K562 (cell line): ENCODE measurements around the gene CITED2. TPM values are rescaled to one million over a fixed set of nuclear protein-coding genes. Genes with fewer than 3 reads are reported as not detected.

Experiments
- ATF1 ChIP-seq, 2 experiments: fragments of 450-650 bp in 1 of 2; IDR thresholded peaks; 2 replicates each; pipeline ENCODE4 v1.6.1; 2016; ENCODE audit warnings: missing compliant biosample characterization in 1 of 2, missing genetic modification characterization in 1 of 2
- CEBPG ChIP-seq, 3 experiments: fragments of 200-800 bp in 1 of 3; sonication (Bioruptor generic) in 1 of 3; sonication (generic) in 1 of 3; formaldehyde crosslinking in 1 of 3; IDR thresholded peaks in 2 of 3; conservative IDR thresholded peaks in 1 of 3; 2 replicates each; pipeline versions ENCODE4 v1.6.1 to v1.8.0; 2016 to 2022; ENCODE audit warnings: missing compliant biosample characterization in 2 of 3, missing genetic modification characterization in 2 of 3, mild to moderate bottlenecking in 1 of 3, missing genetic modification reagents in 1 of 3
- CXXC5 ChIP-seq: fragments of 250-450 bp; sonication (Bioruptor Pico); IDR thresholded peaks from 2 replicates; pipeline ENCODE4 v1.8.0; 2022; ENCODE audit warnings: inconsistent platforms, mild to moderate bottlenecking, moderate library complexity
- DACH1 ChIP-seq: fragments of 450-650 bp; IDR thresholded peaks from 2 replicates; pipeline ENCODE4 v1.6.1; 2018; ENCODE audit not compliant: partially characterized antibody
- DMBX1 ChIP-seq: fragments of 250-450 bp; sonication (Bioruptor Pico); IDR thresholded peaks from 2 replicates; pipeline ENCODE4 v1.8.0; 2022; ENCODE audit warnings: inconsistent platforms, mild to moderate bottlenecking, moderate library complexity, borderline replicate concordance
- ELF1 ChIP-seq: fragments of 200-800 bp; sonication (Bioruptor generic); IDR thresholded peaks from 2 replicates; pipeline ENCODE4 v1.6.1; 2016; ENCODE audit warnings: missing genetic modification characterization, missing compliant biosample characterization
- GABPB1 ChIP-seq: sonication (generic); formaldehyde crosslinking; IDR thresholded peaks from 2 replicates; pipeline ENCODE4 v1.8.0; 2022; ENCODE audit warnings: mild to moderate bottlenecking, missing genetic modification reagents
- HCFC1 ChIP-seq: IDR thresholded peaks from 2 replicates; pipeline ENCODE4 v1.6.1; 2012; ENCODE audit warnings: low read depth, low read length, improper control_type of control experiment
- HNRNPH1 ChIP-seq: fragments of 200-400 bp; formaldehyde crosslinking; optimal IDR thresholded peaks from 2 replicates; pipeline ENCODE3; 2017; ENCODE audit warnings: low read depth, mild to moderate bottlenecking, low read length, moderate library complexity
- KAT2B ChIP-seq: IDR thresholded peaks from one replicate; pipeline ENCODE4 v1.6.1; 2012; ENCODE audit warnings: low read depth, mild to moderate bottlenecking, control low read depth, inconsistent platforms, low read length, moderate library complexity
- KLF16 ChIP-seq: IDR thresholded peaks from 2 replicates; pipeline ENCODE4 v1.6.1; 2016; ENCODE audit warnings: antibody characterized with exemption
- KLF6 ChIP-seq: fragments of 250-450 bp; sonication (Bioruptor Pico); IDR thresholded peaks from 2 replicates; pipeline ENCODE4 v1.4.0; 2020; ENCODE audit warnings: mild to moderate bottlenecking, moderate library complexity, borderline replicate concordance
- MYBL2 ChIP-seq, 2 experiments: fragments of 450-650 bp in 1 of 2; sonication (generic) in 1 of 2; formaldehyde crosslinking in 1 of 2; IDR thresholded peaks; 2 replicates each; pipeline versions ENCODE4 v1.6.1 to v1.8.1; 2017 to 2022; ENCODE audit warnings: borderline replicate concordance in 1 of 2, inconsistent platforms in 1 of 2, low read depth in 1 of 2, mild to moderate bottlenecking in 1 of 2, missing genetic modification reagents in 1 of 2, moderate library complexity in 1 of 2
- NEUROD1 ChIP-seq: fragments of 150-350 bp; IDR thresholded peaks from 2 replicates; pipeline ENCODE4 v1.6.1; 2014; ENCODE audit warnings: borderline replicate concordance, low read length, low read depth; ENCODE audit not compliant: partially characterized antibody
- NR2F6 ChIP-seq: fragments of 450-650 bp; formaldehyde crosslinking; IDR thresholded peaks from 2 replicates; pipeline ENCODE4 v1.4.0; 2020; ENCODE audit warnings: mild to moderate bottlenecking
- PRPF4 ChIP-seq: fragments of 200-400 bp; formaldehyde crosslinking; IDR thresholded peaks from one replicate; pipeline ENCODE4 v1.6.1; 2017; ENCODE audit warnings: low read length, low read depth, mild to moderate bottlenecking; ENCODE audit not compliant: insufficient read depth, poor library complexity, severe bottlenecking
- SMARCA4 ChIP-seq: fragments of 450-650 bp; IDR thresholded peaks from 2 replicates; pipeline ENCODE4 v1.6.1; 2016
- SMARCC2 ChIP-seq: fragments of 450-650 bp; IDR thresholded peaks from 2 replicates; pipeline ENCODE4 v1.6.1; 2017; ENCODE audit warnings: antibody characterized with exemption, moderate library complexity, mild to moderate bottlenecking, low read depth
- TAF7 ChIP-seq: fragments of 450-650 bp; IDR thresholded peaks from 2 replicates; pipeline ENCODE4 v1.6.1; 2016; ENCODE audit warnings: missing genetic modification characterization, missing compliant biosample characterization
- TCF3 ChIP-seq: sonication (generic); formaldehyde crosslinking; IDR thresholded peaks from 2 replicates; pipeline ENCODE4 v1.4.0; 2020; ENCODE audit warnings: mild to moderate bottlenecking, missing genetic modification reagents
- ZBTB17 ChIP-seq: fragments of 450-650 bp; formaldehyde crosslinking; IDR thresholded peaks from 2 replicates; pipeline ENCODE4 v1.4.0; 2020; ENCODE audit warnings: mild to moderate bottlenecking
- ZNF23 ChIP-seq: fragments of 250-450 bp; sonication (Bioruptor Pico); IDR thresholded peaks from 2 replicates; pipeline ENCODE4 v1.4.0; 2020; ENCODE audit warnings: mild to moderate bottlenecking
- ZNF445 ChIP-seq: fragments of 250-450 bp; sonication (Bioruptor Pico); IDR thresholded peaks from 2 replicates; pipeline ENCODE4 v1.4.0; 2020; ENCODE audit warnings: low read depth, mild to moderate bottlenecking, moderate library complexity
- ZSCAN29 ChIP-seq: fragments of 450-650 bp; IDR thresholded peaks from 2 replicates; pipeline ENCODE4 v1.6.1; 2017
- polyA plus RNA-seq, 8 experiments: library from polyadenylated mRNA; depleted of rRNA in 4 of 8; stranded (reverse) in 5 of 8; unstranded in 3 of 8; fragments of >200 nt; fragmentation: Nextera tagmentation in 2 of 8; fragmentation: Illumina TruSeq in 1 of 8; extraction: Ambion mirVana in 2 of 8; extraction: Trizol in 1 of 8; gene quantifications; 2 replicates each; pipeline versions ENCODE4 v1.2.1 to v1.2.3, GENCODE V29; 2011 to 2014; ENCODE audit warnings: inconsistent platforms in 1 of 8, missing spikeins in 1 of 8
- total RNA-seq, 7 experiments: library from RNA; depleted of rRNA in 6 of 7; stranded (reverse); fragments of >200 nt in 6 of 7; fragmentation: Illumina TruSeq in 2 of 7; extraction: Trizol in 2 of 7; gene quantifications; 2 replicates each; pipeline versions ENCODE4 v1.2.1 to v1.2.3, GENCODE V29; 2011 to 2021; ENCODE audit warnings: low replicate concordance in 1 of 7
- TF ChIP-seq, protein P1 (sequence below): fragments of 250-450 bp; sonication (Bioruptor Pico); IDR thresholded peaks from 2 replicates; pipeline ENCODE4 v1.5.0; 2021
- TF ChIP-seq, protein P2 (sequence below): fragments of 250-450 bp; sonication (Bioruptor Pico); IDR thresholded peaks from 2 replicates; pipeline ENCODE4 v1.9.0; 2021; ENCODE audit warnings: mild to moderate bottlenecking, inconsistent platforms

The CITED2 gene
- total and polyA plus RNA-seq, 9 of the 15 experiments (the other 6 are each of a cell fraction or from before 2014, with no cell fraction given), result 0.21 to 86.1 (median 17.5) TPM

DNA sequence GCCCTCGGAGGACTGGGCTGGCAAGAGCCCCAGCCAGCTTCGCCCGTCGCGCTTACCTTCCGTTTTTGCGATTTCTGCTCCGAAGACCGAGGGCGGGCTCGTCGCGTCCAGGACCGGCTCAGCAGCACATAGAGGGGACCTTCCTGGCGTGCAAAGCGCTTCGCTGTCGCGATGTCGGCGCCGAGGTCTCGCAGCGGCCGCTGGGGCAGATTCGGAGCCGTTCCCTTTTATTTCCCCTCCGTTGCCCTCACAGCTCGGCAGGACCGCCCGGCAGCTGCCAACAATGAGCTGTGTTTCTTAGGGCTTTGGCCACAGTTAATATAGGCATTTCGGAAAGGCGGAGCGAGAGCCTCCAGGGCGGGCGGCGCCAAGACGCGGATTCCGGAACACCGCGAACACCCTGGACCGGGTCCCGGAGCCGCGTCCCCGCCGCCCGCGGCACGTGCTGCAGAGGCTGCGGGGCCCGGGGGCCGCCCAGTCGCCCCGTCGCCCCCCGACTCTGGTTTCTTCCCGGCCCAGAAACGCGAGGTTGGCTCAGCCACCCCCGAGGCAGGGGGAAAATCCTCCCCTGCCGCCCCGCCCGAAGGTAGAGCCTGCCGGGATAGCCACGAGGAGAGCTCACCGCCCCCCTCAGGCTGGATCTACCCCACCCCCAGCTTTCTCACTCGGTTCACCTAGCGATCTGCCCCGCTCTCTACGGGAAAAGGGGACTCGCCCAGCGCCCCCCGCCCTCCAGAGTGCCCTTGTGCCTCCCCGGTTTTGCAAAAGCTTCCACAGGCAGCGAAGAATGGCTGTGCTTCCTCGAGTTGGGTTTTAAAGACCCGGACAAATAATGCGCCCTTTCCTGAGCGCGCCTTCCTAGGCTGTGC is at the start of gene CITED2 (continued):
- no peak for TF ChIP-seq CEBPG (CRISPR knock-in tag; IDR thresholded peaks at IDR 0.05)
- TF ChIP-seq CEBPG (tag; conservative IDR thresholded peaks at IDR 0.05 in 1 of 2, IDR thresholded peaks at IDR 0.05 in 1 of 2), result no peak
- TF ChIP-seq CXXC5 (CRISPR knock-in tag), result peak; percentile 96
- TF ChIP-seq NEUROD1, result peak; percentile 99
- no peak for TF ChIP-seq SMARCC2
- TF ChIP-seq GABPB1 (CRISPR knock-in tag), result peak; percentile 82
- TF ChIP-seq HNRNPH1, result no peak
- no peak for TF ChIP-seq MYBL2 (IDR thresholded peaks at IDR 0.05; ENCODE audit: low read depth)
- no peak for TF ChIP-seq MYBL2 (CRISPR knock-in tag; IDR thresholded peaks at IDR 0.05; ENCODE audit: borderline replicate concordance)
- TF ChIP-seq, protein P1, sequence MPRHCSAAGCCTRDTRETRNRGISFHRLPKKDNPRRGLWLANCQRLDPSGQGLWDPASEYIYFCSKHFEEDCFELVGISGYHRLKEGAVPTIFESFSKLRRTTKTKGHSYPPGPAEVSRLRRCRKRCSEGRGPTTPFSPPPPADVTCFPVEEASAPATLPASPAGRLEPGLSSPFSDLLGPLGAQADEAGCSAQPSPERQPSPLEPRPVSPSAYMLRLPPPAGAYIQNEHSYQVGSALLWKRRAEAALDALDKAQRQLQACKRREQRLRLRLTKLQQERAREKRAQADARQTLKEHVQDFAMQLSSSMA (CRISPR knock-in tag), result no peak
- TF ChIP-seq TAF7 (tag), result peak; percentile 95
- TF ChIP-seq HCFC1, result peak; percentile 7; the same call in 1 of the 2 replicates
- no peak for TF ChIP-seq ATF1 (CRISPR knock-in tag; IDR thresholded peaks at IDR 0.05)
- TF ChIP-seq ATF1 (tag; IDR thresholded peaks at IDR 0.05), result peak; percentile 17
- TF ChIP-seq, protein P2, sequence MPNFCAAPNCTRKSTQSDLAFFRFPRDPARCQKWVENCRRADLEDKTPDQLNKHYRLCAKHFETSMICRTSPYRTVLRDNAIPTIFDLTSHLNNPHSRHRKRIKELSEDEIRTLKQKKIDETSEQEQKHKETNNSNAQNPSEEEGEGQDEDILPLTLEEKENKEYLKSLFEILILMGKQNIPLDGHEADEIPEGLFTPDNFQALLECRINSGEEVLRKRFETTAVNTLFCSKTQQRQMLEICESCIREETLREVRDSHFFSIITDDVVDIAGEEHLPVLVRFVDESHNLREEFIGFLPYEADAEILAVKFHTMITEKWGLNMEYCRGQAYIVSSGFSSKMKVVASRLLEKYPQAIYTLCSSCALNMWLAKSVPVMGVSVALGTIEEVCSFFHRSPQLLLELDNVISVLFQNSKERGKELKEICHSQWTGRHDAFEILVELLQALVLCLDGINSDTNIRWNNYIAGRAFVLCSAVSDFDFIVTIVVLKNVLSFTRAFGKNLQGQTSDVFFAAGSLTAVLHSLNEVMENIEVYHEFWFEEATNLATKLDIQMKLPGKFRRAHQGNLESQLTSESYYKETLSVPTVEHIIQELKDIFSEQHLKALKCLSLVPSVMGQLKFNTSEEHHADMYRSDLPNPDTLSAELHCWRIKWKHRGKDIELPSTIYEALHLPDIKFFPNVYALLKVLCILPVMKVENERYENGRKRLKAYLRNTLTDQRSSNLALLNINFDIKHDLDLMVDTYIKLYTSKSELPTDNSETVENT, result peak; percentile 59; the same call in 1 of the 2 replicates
- no peak for TF ChIP-seq ZBTB17 (CRISPR knock-in tag)
- peak; percentile 82; the same call in 1 of the 2 replicates for TF ChIP-seq ZSCAN29
- TF ChIP-seq ELF1, result 0 out of 2 replicates have a peak, but pooled peaks have one; percentile 41
- TF ChIP-seq KLF6 (CRISPR knock-in tag), result no peak
- no peak for TF ChIP-seq ZNF445 (CRISPR knock-in tag)
- peak; percentile 51; the same call in 1 of the 2 replicates for TF ChIP-seq TCF3 (CRISPR knock-in tag)
- no peak for TF ChIP-seq DACH1
- no peak for TF ChIP-seq NR2F6 (CRISPR knock-in tag)
- no peak for TF ChIP-seq KAT2B
- peak; percentile 24; the same call in 1 of the 2 replicates for TF ChIP-seq SMARCA4
- TF ChIP-seq ZNF23, result no peak
- no peak for TF ChIP-seq KLF16
- peak; percentile 37; the same call in 1 of the 2 replicates for TF ChIP-seq DMBX1 (CRISPR knock-in tag)
- peak; percentile 92 for TF ChIP-seq PRPF4
